ENCODE results near the gene SEPTIN8.

GRCh38 chr5:132800545-132800944, 23.5 kb upstream of the SEPTIN8 start:
- TF ChIP-seq, protein P1, sequence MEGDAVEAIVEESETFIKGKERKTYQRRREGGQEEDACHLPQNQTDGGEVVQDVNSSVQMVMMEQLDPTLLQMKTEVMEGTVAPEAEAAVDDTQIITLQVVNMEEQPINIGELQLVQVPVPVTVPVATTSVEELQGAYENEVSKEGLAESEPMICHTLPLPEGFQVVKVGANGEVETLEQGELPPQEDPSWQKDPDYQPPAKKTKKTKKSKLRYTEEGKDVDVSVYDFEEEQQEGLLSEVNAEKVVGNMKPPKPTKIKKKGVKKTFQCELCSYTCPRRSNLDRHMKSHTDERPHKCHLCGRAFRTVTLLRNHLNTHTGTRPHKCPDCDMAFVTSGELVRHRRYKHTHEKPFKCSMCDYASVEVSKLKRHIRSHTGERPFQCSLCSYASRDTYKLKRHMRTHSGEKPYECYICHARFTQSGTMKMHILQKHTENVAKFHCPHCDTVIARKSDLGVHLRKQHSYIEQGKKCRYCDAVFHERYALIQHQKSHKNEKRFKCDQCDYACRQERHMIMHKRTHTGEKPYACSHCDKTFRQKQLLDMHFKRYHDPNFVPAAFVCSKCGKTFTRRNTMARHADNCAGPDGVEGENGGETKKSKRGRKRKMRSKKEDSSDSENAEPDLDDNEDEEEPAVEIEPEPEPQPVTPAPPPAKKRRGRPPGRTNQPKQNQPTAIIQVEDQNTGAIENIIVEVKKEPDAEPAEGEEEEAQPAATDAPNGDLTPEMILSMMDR (IDR thresholded peaks at IDR 0.05 in 2 of 3, conservative IDR thresholded peaks at IDR 0.05 in 1 of 3; ENCODE audit: control insufficient read depth in 2 of 3, extremely low read depth in 1 of 3, insufficient read depth in 1 of 3, low read depth in 3 of 3, low read length in 3 of 3), result no peak
- TF ChIP-seq, protein P2, sequence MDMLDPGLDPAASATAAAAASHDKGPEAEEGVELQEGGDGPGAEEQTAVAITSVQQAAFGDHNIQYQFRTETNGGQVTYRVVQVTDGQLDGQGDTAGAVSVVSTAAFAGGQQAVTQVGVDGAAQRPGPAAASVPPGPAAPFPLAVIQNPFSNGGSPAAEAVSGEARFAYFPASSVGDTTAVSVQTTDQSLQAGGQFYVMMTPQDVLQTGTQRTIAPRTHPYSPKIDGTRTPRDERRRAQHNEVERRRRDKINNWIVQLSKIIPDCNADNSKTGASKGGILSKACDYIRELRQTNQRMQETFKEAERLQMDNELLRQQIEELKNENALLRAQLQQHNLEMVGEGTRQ (IDR thresholded peaks at IDR 0.05; ENCODE audit: borderline replicate concordance, low read depth, low read length), result no peak
- no peak for TF ChIP-seq MYB (IDR thresholded peaks at IDR 0.05; ENCODE audit: borderline replicate concordance, low read depth, low read length)

Measured in GM12878 (cell line).